Left ventricle myocardium superior (tissue), 1 donor: Measurements from ENCODE around the gene STIMATE. TPM values are rescaled to one million over a fixed set of nuclear protein-coding genes. Genes with fewer than 3 reads are reported as not detected.

Source experiments
- ATAC-seq: fragments of 200-7000 bp; cut with Tn5 transposase; one replicate; pipeline ENCODE4 v1.9.1; 2020; ENCODE audit warnings: mild to moderate bottlenecking, moderate library complexity
- DNase-seq: peaks from one replicate; pipeline ENCODE4 v3.0.0-alpha.2; 2020
- intact Hi-C: fragments of 100-400 bp; cut with micrococcal nuclease; formaldehyde crosslinking; loops from one replicate; pipeline ENCODE4 v1.11.0; 2022
- total RNA-seq: library from RNA; stranded (reverse); fragmentation: NEBNext Ultra II Directional; extraction: Animal tissue kit (Norgen Biotek cat#: 25700); gene quantifications from one replicate; pipeline ENCODE4 v1.2.1, GENCODE V29; 2021
- donor health status: DM: no; HTN: yes; CAD: no; lungs with severe emphysema.

Gene STIMATE
- total RNA-seq, 1 donor from 2014 or later, result 9.0 TPM

DNA sequence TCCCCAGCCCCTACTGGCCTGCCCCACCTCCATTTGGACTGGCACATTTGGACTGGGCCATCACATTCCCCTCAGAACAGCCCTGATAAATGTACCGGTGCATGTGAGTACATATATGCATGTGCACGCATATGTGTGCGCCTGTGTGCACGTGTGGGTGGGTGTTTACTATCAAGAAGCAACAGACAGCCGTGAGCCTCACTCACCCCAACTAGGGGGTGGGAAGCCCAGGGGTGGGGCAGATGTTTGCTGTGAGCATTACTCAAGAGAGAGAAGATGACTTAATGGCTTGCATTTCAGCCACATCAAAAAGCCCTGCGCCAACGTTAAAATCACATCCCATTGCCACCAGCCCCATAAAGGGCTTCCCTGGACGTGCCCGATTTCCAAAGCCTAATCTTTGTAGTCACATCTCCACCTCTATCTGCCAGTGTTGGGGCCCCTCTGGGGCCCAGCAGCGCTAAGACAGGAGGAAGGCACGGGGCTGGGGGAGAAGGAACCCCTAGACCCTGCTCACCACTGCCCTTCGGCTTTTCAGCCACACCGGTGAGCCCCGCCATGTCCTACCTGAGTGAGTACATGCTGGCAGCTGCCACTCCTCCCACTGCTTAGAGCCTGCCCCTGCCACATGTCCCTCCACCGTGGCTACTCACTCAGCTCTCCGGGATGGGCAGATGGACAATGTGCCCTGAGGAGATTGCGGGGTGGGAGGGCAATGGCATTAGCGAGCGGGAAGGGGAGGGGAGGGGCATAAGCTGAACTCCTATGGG is 91.9 kb downstream of the STIMATE start:
- ATAC-seq (no peak), DNase-seq (no peak)
- intact Hi-C loops, result no loop called here

DNA sequence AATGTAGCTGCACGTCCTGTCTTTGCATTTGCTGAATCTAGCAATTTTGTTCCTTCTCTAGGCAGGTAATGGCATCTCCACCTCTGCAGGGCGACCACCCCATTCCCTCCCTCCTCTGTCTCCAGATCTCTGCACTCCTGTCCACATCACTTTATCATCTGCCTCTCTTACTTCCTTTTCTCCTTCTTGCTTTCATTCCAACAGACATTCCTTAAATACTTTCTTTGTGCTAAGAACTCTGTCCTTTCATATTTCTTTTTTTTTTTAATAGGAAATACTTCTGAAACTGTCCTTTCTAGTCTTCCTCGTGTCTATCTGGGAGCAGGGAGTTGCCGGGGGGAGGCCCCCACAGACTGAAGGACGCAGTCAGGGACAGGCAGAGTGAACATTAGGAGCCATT is 95.5 kb downstream of the STIMATE start:
- ATAC-seq (no peak), DNase-seq (no peak)
- intact Hi-C loops, result no loop called here

DNA sequence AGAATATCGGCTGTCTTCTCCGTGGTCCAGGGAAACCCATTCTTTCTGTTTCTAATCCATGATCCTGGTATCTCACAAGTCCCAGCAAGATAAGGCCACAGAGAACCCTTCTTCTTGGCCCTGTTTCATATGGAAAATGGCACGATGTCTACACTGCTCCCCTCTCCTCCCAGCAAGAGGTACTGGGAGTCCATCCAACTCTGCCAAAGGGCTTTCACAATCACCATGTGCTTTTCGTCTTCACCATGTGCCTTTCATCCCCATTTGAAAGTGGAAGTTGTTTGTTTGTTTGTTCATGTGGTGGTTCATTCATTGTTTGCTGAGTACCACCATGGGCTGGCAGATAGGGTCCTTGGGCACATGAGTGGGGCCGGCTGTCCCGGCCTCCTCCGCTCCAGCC is 97.3 kb downstream of the STIMATE start:
- DNase-seq (no peak), ATAC-seq (no peak)
- intact Hi-C loops, result no loop called here

DNA sequence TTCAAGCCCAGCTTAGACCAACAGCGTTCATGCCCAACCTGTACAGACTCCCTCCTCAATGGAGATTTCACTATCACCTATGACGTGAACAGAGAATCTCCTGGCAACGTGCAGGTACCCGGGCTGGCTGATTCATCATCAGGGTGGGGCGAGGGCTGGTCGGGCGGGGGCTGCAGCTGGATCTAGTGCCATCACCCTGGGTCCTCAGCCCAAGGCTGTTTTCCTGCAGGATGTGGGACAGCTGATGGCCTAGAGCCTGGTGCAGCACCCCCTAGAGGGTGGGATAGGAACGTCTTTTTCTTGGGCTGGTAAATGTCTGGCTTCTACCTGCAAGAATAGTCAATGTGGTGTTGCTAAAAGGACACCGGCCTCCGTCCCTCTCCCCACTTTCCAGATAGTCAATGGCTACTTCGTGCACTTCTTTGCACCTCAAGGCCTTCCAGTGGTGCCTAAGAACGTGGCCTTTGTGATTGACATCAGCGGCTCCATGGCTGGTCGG is 98.3 kb downstream of the STIMATE start:
- ATAC-seq (no peak), DNase-seq (no peak)

DNA sequence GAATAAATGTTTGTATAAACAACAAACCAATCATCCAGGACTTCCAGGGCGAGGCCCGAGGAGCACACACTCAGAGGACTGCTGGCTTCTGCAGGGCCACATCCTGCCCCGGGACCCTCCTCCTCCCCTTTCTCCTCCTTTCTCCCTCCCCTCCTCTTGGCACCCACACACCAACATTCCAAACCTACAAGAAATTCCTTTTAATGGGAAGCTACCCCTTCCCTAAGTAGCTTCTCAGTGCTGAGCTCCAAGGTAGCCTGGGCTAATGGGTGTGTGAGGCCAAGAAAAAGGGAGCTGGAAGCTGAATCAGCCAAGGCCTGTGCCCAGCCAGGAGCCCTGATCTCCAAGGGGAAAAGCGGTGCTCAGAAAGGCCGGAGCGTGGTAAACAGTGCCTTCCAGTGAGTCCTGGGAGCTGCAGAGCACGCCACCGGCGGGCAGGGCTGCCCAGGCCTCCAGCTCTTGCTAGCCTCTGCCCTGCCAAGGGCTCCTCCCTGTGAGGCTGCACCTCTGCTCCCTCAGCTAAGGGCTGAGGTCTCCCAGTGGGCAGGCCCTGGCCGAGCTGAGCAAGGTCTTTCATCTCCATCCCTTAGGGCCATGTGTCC is 98.9 kb downstream of the STIMATE start:
- intact Hi-C loops, result no loop called here
- no peak for ATAC-seq
- no peak for DNase-seq

More for the DNA sequence above, 98.3 kb downstream of the STIMATE start:
- intact Hi-C loops, result no loop called here

DNA sequence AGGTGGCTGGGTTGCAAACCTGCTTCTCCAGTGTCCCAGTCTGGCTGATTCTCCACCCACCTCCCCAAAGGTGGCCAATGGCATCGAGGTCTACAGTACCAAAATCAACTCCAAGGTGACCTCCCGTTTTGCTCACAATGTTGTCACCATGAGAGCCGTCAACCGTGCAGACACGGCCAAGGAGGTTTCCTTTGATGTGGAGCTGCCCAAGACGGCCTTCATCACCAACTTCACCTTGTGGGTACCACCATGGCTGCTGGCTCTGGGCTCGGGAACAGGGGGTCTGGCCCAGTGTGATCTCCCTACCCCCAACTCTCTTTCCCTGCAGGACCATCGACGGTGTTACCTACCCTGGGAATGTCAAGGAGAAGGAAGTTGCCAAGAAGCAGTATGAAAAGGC is 100.9 kb downstream of the STIMATE start:
- DNase-seq, result no peak
- intact Hi-C loops, result no loop called here
- ATAC-seq, result no peak

DNA sequence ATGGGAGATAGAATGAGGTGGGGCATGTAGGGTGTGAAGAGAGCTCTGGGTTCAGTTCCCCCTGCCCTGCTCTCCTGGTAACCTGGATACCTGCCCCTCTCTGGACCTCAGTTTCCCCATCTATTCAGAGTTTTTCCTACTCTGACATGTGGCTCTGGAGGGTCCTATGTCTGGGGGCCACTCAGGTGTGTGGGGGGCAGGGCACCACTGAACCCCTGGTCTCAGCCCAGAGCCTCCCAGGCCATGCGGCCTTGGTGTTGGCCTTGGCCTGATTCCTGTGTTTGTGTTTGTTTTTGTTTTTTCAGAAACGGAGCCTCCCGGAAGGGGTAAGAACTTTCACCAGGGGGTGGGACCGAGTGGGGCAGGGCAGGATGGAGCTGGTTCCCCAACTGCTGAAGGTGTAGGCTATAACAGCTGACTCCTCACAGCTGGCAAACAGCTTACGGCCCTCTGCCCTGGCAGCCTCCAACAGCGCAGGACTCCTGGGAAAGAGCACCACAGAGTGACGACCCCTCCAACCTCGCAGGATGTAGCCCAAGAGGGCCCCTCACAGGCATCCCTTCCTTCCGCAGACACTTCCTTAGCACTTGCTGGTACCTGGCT is 101.9 kb downstream of the STIMATE start:
- ATAC-seq (no peak), DNase-seq (no peak)
- intact Hi-C loops, result no loop called here

DNA sequence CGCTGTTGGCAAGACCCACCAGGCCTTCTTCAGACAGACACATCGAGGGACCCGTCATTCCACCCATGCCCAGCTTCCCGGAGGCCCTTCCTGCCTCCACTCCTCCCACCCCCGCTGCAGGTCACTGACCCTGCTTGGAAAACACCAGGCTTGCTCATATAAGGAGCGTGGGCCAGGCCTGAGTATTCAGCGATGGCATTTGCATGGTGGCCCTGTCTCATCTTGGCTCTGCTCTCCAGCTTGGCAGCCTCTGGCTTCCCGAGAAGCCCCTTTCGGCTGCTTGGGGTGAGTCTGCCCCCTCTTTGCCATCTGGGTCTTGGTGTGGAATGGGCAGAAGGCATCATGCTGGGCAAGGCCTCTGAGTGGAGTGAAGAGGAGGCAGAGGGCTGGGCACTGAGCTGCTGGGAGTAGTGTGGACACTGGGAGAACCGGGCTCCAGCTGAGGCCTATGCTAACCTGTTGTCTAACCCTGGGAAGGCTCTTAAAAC is 102.7 kb downstream of the STIMATE start, which contains the start of gene ITIH3:
Gene ITIH3, plus strand, starts transcription at position 185 of the 488 bp plus-strand sequence. Its CDS starts 8 bp downstream, at position 193.
- intact Hi-C loops, result no loop called here
- DNase-seq (no peak), ATAC-seq (no peak)

DNA sequence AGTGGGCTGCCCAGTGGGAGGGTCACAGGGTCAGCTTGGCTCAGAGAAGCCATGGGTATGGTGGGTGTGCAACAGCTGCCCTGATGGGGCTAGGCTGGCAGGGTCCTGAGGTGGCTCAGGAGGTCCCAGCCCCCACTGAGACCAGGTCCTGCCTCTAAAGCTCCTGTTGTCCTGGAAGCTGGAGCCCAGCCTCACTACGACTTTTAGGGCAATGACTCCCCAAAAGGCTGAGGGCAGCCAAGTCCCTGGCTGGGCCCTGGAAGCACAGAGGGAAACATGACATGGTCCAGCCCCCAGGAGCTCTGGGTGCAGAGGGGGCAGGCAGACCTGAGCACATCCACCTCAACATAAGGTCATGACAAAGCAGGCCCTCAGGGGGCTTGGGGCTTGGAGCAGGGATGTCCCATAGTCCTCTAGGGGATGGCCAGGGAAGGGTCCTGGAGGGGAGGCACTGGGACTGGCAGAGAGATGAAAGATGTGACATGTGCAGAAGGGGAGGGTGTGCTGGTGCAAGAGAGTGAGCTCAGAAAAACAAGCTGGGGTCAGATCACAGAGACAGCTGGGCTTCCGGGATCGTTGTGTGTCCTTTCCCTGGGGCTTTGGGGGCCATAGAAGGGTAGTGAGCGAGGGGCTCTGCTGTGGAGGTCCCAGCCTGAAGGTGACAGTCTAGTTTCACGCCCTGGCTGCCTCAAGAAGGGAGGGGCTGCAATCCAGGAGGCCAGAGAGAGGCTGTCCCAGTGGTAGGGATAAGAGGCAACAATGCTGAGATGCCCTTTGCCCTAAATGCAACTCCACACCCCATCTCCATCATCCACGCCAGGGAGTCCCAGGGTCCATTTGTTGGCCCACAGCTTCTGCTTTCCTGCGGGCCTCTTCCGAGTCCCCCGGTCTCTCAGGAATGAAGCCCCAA is 103.4 kb downstream of the STIMATE start:
- ATAC-seq (no peak), DNase-seq (no peak)
- intact Hi-C loops, result no loop called here

DNA sequence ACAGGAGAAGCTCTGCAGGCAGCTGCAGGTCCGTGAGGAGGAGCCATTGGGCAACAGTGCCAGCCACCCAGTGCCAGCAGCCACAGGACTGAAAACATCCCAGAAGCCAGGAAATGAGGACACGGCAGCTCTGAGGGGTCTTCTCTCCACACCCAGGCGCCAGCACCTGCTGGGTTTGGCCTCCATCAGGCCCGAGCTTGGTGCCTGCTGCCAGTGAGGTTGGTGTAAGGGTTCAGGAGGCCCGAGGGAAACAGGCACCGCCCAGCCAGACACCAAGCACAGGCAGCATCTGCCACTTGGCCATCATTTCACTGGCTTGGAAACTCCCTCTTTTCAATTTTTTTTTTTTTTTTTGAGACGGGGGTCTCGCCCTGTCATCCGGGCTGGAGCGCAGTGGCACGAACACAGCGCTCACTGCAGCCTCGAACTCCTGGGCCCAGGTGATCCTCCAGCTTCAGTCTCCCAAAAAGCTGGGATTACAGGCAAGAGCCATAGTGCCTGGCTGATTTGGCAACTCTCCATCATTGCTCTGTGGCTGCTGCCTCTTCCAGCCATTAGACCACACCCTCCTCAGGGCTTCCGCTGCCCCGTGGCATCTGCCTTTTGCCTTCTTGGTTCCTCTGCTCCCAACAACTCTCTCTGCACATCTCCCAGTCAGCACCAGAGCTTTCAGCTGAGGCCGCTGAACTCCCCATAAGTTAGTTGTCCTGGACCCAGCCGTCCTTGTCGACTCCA is 104.2 kb downstream of the STIMATE start:
- ATAC-seq, result no peak
- intact Hi-C loops, result no loop called here
- no peak for DNase-seq

DNA sequence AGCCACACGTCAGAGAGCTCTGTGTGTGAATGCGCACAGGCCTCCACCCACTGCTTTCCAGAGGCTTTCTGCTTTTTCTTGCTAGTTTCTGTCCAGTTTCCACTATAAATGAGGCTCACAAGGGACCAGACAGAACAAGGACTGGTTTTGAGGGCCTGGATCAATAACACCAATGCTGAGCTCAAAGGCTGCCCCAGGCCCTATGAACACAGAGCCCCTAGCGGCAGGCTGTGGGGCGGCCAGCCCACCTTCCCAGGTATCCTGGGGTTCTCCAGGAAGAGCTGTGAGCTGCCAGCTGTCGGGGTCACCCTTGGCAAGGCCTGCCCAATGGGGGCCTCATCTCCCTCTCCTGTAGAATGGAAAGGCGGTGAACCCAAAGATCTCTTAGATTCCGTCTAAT is 104.9 kb downstream of the STIMATE start:
- intact Hi-C loops, result no loop called here
- no peak for ATAC-seq
- no peak for DNase-seq

DNA sequence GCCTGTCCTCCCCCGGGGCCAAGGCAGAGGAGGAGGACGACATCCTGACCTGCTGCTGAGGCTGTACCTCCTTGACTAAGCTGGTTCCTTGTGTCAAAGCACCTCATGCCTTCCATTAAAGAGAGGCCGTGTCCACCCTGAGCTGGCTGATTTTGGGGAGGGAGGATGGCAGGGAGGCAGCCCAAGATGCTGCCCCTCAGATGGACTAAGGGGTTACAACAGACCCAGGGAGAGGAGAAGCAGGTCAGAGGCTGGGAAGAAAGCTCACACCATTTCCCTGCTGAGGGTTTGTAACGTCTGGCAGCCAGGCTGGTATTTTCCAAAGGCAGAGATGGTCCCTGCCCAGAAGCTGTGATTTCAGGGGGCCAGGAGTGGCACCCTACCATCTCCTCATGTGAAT is 105.4 kb downstream of the STIMATE start:
- no peak for DNase-seq
- no peak for ATAC-seq
- intact Hi-C loops, result no loop called here

DNA sequence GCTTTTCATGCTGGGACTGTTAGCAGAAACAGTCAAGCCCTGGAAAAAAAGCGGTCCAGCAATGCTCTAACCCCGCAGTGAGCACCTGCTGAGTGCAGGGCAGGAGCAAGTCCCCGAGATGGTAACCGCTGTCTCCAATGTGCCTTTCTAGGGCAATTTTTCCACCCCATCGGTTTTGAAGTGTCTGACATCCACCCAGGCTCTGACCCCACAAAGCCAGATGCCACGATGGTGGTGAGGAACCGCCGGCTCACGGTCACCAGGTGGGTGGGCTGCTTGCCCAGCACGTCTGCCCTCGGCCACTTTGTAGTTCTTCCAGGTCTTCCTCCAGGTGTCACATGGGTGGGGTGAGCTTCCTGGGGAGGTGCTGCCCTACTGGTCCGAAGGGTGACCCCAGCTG is 106.0 kb downstream of the STIMATE start:
- ATAC-seq (no peak), DNase-seq (no peak)
- intact Hi-C loops, result no loop called here

DNA sequence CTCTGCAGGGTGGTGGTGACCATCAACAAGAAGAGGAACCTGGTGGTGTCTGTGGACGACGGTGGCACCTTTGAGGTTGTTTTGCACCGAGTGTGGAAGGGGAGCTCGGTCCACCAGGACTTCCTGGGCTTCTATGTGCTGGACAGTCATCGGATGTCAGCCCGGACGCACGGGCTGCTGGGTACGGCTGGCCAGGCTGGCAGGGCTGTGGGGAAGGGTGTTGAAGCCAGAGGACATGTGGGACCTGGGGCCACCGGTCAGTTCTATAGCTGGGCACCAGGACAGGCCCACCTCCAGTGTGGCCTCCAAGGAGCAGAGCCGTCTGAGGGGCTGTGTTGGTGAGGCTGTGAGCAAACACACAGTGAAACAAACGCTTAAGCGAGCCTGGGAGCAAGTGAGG is 106.6 kb downstream of the STIMATE start:
- DNase-seq (no peak), ATAC-seq (no peak)
- intact Hi-C loops, result no loop called here

DNA sequence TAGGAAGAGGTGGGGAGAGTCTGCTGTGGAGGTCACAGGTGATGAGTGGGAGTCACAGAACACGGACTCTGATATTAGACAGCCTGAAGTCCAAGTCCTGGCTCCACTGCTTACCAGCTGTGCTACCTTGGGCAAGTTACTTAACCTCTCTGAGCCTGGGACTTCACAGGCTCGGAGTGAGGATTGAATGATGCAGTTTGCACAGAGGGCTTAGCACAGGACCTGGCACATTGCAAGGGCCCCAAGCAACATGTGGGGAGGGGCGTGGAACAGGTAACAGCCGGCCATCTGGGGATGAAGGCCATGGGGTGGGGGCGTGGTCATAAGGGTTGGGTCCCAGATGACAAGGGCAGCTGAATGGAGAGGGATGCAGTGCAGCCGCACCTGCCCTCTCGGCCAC is 107.0 kb downstream of the STIMATE start:
- ATAC-seq, result no peak
- no peak for DNase-seq
- intact Hi-C loops, result no loop called here

DNA sequence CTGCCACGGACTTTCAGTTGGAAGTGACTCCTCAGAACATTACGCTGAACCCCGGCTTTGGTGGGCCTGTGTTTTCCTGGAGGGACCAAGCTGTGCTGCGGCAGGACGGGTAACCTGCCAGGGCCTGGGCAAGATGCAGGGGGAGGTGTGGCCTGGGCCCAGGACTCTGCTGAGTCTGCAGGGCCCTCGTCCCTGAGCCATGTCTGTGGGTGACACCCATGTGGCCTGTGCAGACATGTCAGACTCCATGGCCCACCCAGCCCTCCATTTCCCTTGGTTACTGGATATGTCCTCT is 107.7 kb downstream of the STIMATE start:
- ATAC-seq, result no peak
- no peak for DNase-seq
- intact Hi-C loops, result no loop called here

DNA sequence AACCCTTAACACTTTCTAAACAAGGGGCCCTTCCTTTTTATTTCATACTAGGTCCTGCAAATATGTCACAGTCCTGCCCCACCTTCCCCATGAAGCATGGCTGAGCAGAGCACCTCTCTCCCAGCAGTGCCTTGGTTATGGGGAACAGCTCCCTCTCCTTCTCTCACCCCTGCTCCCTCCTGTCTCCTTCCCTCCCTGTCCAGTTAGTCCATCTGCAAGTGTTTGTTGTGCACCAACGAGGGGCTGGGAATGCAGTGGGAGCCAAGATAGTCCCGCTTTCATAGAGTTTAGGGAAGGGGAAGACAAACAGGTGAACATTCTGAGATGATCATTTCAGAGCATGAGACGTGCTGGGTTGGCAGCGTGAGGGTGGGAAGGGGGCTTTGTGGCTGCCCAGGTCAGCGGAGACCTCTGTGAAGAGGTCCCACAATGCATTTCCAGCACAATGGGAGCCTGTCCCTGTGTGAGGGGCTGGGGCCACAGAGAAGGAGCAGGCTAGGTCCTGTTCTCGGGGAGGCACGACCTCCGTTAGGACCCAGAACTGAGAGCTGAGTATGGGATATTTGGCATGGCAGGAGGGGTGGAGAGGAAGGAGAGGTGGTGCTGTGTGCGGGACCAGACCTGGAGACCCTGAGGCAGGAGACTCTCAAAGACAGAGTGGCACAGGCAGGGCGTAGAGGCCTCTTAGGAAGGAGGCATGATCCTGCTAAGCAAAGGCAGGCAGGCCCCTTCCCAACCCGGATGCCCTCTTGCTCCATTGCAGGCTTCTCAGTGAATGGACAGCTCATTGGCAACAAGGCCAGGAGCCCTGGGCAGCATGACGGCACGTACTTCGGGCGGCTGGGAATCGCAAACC is 108.2 kb downstream of the STIMATE start:
- DNase-seq (no peak), ATAC-seq (no peak)
- intact Hi-C loops, result no loop called here
